Stimulated activated CD8-positive, alpha-beta memory T cell treated with anti-CD3 and anti-CD28 coated beads, Interleukin-4, amount 100 ng/mL, for 48 hours (primary cell): ENCODE data around the gene ICE2.

ENCODE experiments used
- DNase-seq: peaks from one replicate; pipeline ENCODE4 v3.0.0-alpha.2; 2020

ICE2 gene

GRCh38 chr15:60478566-60479360, at the start of gene ICE2:
ICE2 (minus strand) TSS chr15:60479142; CDS start chr15:60477977, 1,165 bp downstream.
- peak; percentile 99 for DNase-seq

- no peak for DNase-seq
Observed at GRCh38 chr15:60528530-60528929, 49.6 kb upstream of the ICE2 start.

GRCh38 chr15:60527456-60527855, 48.5 kb upstream of the ICE2 start:
- no peak for DNase-seq

- no peak for DNase-seq
Observed at GRCh38 chr15:60526127-60526616, 47.2 kb upstream of the ICE2 start.

GRCh38 chr15:60525341-60526039, 46.5 kb upstream of the ICE2 start:
- no peak for DNase-seq

- DNase-seq = no peak
Observed at GRCh38 chr15:60523056-60523455, 44.1 kb upstream of the ICE2 start.

GRCh38 chr15:60520825-60521368, 42.0 kb upstream of the ICE2 start:
- peak; percentile 91 for DNase-seq

- no peak for DNase-seq
Observed at GRCh38 chr15:60520013-60520824, 41.3 kb upstream of the ICE2 start.

GRCh38 chr15:60519218-60519617, 40.3 kb upstream of the ICE2 start:
- DNase-seq = no peak

GRCh38 chr15:60518511-60518910, 39.6 kb upstream of the ICE2 start:
- no peak for DNase-seq

GRCh38 chr15:60514261-60514881, 35.4 kb upstream of the ICE2 start:
- no peak for DNase-seq

- DNase-seq = no peak
Observed at GRCh38 chr15:60513676-60514075, 34.7 kb upstream of the ICE2 start.

- no peak for DNase-seq
Observed at GRCh38 chr15:60512937-60513336, 34.0 kb upstream of the ICE2 start.

- DNase-seq = no peak
Observed at GRCh38 chr15:60511351-60512031, 32.5 kb upstream of the ICE2 start.

- DNase-seq = no peak
Observed at GRCh38 chr15:60510006-60510405, 31.1 kb upstream of the ICE2 start.

GRCh38 chr15:60509470-60509869, 30.5 kb upstream of the ICE2 start:
- no peak for DNase-seq

- DNase-seq = no peak
Observed at GRCh38 chr15:60508442-60508841, 29.5 kb upstream of the ICE2 start.

GRCh38 chr15:60507596-60508424, 28.9 kb upstream of the ICE2 start:
- peak; percentile 47 for DNase-seq

GRCh38 chr15:60496853-60497252, 17.9 kb upstream of the ICE2 start:
- no peak for DNase-seq

GRCh38 chr15:60494108-60494507, 15.2 kb upstream of the ICE2 start:
- DNase-seq = no peak

- no peak for DNase-seq
Observed at GRCh38 chr15:60493166-60493565, 14.2 kb upstream of the ICE2 start.
